ENCODE results near the gene S1PR3. TPM values are rescaled to one million over a fixed set of nuclear protein-coding genes. Genes with fewer than 3 reads are reported as not detected.

Gene S1PR3
- total RNA-seq, 2 experiments from 2014 or later = 0.47 TPM; not detected in 1

GRCh38 chr9:89024727-89025126 is 33.5 kb downstream of the S1PR3 start:
- no peaks in the 10 kb centered on the region for H4K20me1 ChIP-seq (ENCODE audit: insufficient read depth, low read length)
- no peaks in the 10 kb centered on the region for H3K9me2 ChIP-seq (ENCODE audit: insufficient read depth, low read length)
- intact Hi-C loops (cut with micrococcal nuclease; ENCODE audit: unreplicated experiment) = loop anchor here (10.0 kb wide), 1 partner anchor 1050 kb away; the partner anchor contains the start of gene CDK20
- TF ChIP-seq CTCF (conservative IDR thresholded peaks at IDR 0.05; ENCODE audit: low read length) = no peak
- TF ChIP-seq EZH2phosphoT487 (IDR thresholded peaks at IDR 0.05; ENCODE audit: borderline replicate concordance, low read depth, low read length) = no peak
- BruUV-seq (replicated peaks) = no TSS peak
- H3K79me2 ChIP-seq (ENCODE audit: insufficient read depth, low read depth, low read length) = no peaks in the 10 kb centered on the region
- no peak for DNase-seq (ENCODE audit: low spot score)
- H3K27ac ChIP-seq (ENCODE audit: low read depth, low read length, poor library complexity, severe bottlenecking) = no peak overlapping the region
- ChIA-PET POLR2A (no interaction called here), CTCF (ENCODE audit: unreplicated experiment) (no interaction called here)
- no peak overlapping the region for H3K4me3 ChIP-seq (ENCODE audit: low read depth, low read length, poor library complexity, severe bottlenecking)
- H2AFZ ChIP-seq (ENCODE audit: low read length) = no peak overlapping the region
- H3K4me2 ChIP-seq (ENCODE audit: low read length) = no peak overlapping the region
- no peaks in the 10 kb centered on the region for H3K36me3 ChIP-seq (ENCODE audit: insufficient read depth, low read length)
- no peaks in the 10 kb centered on the region for H3K4me1 ChIP-seq (ENCODE audit: insufficient read depth, low read length, poor library complexity, severe bottlenecking)
- no peaks in the 10 kb centered on the region for H3K9me3 ChIP-seq (ENCODE audit: low read length)

- Histone ChIP-seq H3K27ac (ENCODE audit: low read depth, low read length, poor library complexity, severe bottlenecking) (no peak overlapping the region), H3K79me2 (ENCODE audit: insufficient read depth, low read depth, low read length) (no peaks in the 10 kb centered on the region), H2AFZ (ENCODE audit: low read length) (no peak overlapping the region), H3K4me2 (ENCODE audit: low read length) (no peak overlapping the region), H3K4me3 (ENCODE audit: low read depth, low read length, poor library complexity, severe bottlenecking) (no peak overlapping the region), H4K20me1 (ENCODE audit: insufficient read depth, low read length) (no peaks in the 10 kb centered on the region), H3K9me2 (ENCODE audit: insufficient read depth, low read length) (no peaks in the 10 kb centered on the region), H3K36me3 (ENCODE audit: insufficient read depth, low read length) (no peaks in the 10 kb centered on the region), H3K4me1 (ENCODE audit: insufficient read depth, low read length, poor library complexity, severe bottlenecking) (no peaks in the 10 kb centered on the region), H3K9me3 (ENCODE audit: low read length) (peaks cover 5% of the 10 kb centered on the region; the same call in 1 of the 2 replicates)
- POLR2A ChIA-PET = no interaction called here
- TF ChIP-seq CTCF (conservative IDR thresholded peaks at IDR 0.05; ENCODE audit: low read length) (no peak), EZH2phosphoT487 (IDR thresholded peaks at IDR 0.05; ENCODE audit: borderline replicate concordance, low read depth, low read length) (no peak)
- no TSS peak for BruUV-seq (replicated peaks)
- intact Hi-C loops (cut with micrococcal nuclease; ENCODE audit: unreplicated experiment) = loop anchor here (10.0 kb wide), 1 partner anchor 1051 kb away; the partner anchor contains the start of gene CDK20
- CTCF ChIA-PET (ENCODE audit: unreplicated experiment) = no interaction called here
- DNase-seq (ENCODE audit: low spot score) = no peak
Measured at GRCh38 chr9:89025553-89025952, 34.3 kb downstream of the S1PR3 start.

GRCh38 chr9:89026876-89027275 is 35.6 kb downstream of the S1PR3 start:
- H3K9me3 ChIP-seq (ENCODE audit: low read length) = peaks cover 5% of the 10 kb centered on the region; the same call in 1 of the 2 replicates
- H3K9me2 ChIP-seq (ENCODE audit: insufficient read depth, low read length) = no peaks in the 10 kb centered on the region
- no peaks in the 10 kb centered on the region for H4K20me1 ChIP-seq (ENCODE audit: insufficient read depth, low read length)
- ChIA-PET CTCF (ENCODE audit: unreplicated experiment) (no interaction called here), POLR2A (no interaction called here)
- no peak overlapping the region for H3K4me2 ChIP-seq (ENCODE audit: low read length)
- no peak overlapping the region for H3K27ac ChIP-seq (ENCODE audit: low read depth, low read length, poor library complexity, severe bottlenecking)
- no peak for DNase-seq (ENCODE audit: low spot score)
- H3K4me1 ChIP-seq (ENCODE audit: insufficient read depth, low read length, poor library complexity, severe bottlenecking) = no peaks in the 10 kb centered on the region
- no peak overlapping the region for H2AFZ ChIP-seq (ENCODE audit: low read length)
- no peaks in the 10 kb centered on the region for H3K36me3 ChIP-seq (ENCODE audit: insufficient read depth, low read length)
- intact Hi-C loops (cut with micrococcal nuclease; ENCODE audit: unreplicated experiment) = loop anchor here (10.0 kb wide), 1 partner anchor 1052 kb away; the partner anchor contains the start of gene CDK20
- no peak for TF ChIP-seq EZH2phosphoT487 (IDR thresholded peaks at IDR 0.05; ENCODE audit: borderline replicate concordance, low read depth, low read length)
- TF ChIP-seq CTCF (conservative IDR thresholded peaks at IDR 0.05; ENCODE audit: low read length) = no peak
- no TSS peak for BruUV-seq (replicated peaks)
- no peaks in the 10 kb centered on the region for H3K79me2 ChIP-seq (ENCODE audit: insufficient read depth, low read depth, low read length)
- no peak overlapping the region for H3K4me3 ChIP-seq (ENCODE audit: low read depth, low read length, poor library complexity, severe bottlenecking)

Measured in OCI-LY7 (cell line).